HG02852 (cell line): ENCODE results near the gene NKTR.

Experiments used
- ATAC-seq: cut with Tn5 transposase; IDR thresholded peaks from one replicate; pipeline ENCODE4 v1.9.1; 2021; ENCODE audit warnings: mild to moderate bottlenecking, moderate library complexity; ENCODE audit not compliant: unreplicated experiment

Gene NKTR

GRCh38 chr3:42680271-42680670 is 79.8 kb downstream of the NKTR start:
- no peak for ATAC-seq

DNA sequence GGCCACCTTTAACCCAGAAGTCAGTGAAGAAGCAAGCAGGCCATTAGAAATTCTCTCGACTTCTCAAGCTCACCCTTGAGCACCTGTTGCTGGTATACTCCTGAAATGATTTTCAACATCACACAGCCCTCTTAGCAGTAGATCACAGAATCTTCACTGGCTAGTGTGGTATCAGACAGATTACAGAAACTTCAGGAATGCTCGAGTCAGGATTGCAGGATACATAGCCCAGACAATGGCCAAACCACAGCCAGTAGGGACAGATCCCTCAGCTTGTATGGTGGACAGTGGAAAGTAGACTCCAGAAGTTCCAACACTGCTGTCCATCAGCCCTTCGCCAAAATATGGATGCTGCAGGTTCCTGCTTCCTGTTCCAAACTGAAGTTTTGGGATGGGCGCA is 80.3 kb downstream of the NKTR start:
- no peak for ATAC-seq

- ATAC-seq = no peak
Measured at GRCh38 chr3:42681361-42682038, 81.0 kb downstream of the NKTR start.

GRCh38 chr3:42682301-42683070 is 82.0 kb downstream of the NKTR start:
- no peak for ATAC-seq

- no peak for ATAC-seq
Measured at GRCh38 chr3:42683875-42684598, 83.6 kb downstream of the NKTR start.

- no peak for ATAC-seq
Measured at GRCh38 chr3:42684632-42685362, 84.3 kb downstream of the NKTR start.

DNA sequence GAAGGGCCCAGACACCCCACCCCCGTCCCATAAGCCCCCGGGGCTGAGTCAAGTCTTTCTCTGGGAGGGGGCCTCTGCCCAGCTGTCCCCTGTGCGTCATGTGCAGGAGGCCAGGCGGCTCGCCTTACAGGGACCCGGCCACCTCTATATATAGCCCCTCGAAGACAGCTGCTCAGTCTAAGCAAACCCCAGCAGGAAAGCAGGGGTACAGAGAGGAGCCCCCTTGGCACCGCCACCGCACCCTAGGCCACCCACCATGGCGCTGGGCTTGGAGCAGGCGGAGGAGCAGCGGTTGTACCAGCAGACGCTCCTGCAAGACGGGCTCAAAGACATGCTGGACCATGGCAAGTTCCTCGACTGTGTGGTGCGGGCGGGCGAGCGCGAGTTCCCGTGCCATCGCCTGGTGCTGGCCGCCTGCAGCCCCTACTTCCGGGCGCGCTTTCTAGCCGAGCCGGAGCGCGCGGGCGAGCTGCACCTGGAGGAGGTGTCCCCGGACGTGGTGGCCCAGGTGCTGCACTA is 84.9 kb downstream of the NKTR start, which contains the start of gene KLHL40:
Gene KLHL40, plus strand, starts transcription at position 175 of the 519 bp plus-strand sequence. Its CDS starts 82 bp downstream, at position 257.
- ATAC-seq = no peak

DNA sequence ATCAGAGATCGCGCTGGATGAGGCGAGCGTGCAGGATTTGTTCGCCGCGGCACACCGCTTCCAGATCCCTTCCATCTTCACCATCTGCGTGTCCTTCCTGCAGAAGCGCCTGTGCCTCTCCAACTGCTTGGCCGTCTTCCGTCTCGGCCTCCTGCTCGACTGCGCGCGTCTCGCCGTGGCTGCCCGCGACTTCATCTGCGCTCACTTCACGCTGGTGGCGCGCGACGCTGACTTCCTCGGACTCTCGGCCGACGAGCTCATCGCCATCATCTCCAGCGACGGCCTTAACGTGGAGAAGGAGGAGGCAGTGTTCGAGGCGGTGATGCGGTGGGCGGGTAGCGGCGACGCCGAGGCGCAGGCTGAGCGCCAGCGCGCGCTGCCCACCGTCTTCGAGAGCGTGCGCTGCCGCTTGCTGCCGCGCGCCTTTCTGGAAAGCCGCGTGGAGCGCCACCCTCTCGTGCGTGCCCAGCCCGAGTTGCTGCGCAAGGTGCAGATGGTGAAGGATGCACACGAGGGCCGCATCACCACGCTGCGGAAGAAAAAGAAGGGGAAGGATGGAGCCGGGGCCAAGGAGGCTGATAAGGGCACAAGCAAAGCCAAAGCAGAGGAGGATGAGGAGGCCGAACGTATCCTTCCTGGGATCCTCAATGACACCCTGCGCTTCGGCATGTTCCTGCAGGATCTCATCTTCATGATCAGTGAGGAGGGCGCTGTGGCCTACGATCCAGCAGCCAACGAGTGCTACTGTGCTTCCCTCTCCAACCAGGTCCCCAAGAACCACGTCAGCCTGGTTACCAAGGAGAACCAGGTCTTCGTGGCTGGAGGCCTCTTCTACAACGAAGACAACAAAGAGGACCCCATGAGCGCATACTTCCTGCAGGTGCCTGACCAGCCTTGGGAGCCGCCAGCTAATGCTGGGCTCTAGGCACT is 85.7 kb downstream of the NKTR start:
- ATAC-seq = no peak

GRCh38 chr3:42686832-42687650 is 86.6 kb downstream of the NKTR start:
- no peak for ATAC-seq

- no peak for ATAC-seq
Measured at GRCh38 chr3:42688016-42688415, 87.5 kb downstream of the NKTR start.

- ATAC-seq = no peak
Measured at GRCh38 chr3:42688487-42689420, 88.3 kb downstream of the NKTR start.

GRCh38 chr3:42689421-42690014 is 89.0 kb downstream of the NKTR start:
- no peak for ATAC-seq

DNA sequence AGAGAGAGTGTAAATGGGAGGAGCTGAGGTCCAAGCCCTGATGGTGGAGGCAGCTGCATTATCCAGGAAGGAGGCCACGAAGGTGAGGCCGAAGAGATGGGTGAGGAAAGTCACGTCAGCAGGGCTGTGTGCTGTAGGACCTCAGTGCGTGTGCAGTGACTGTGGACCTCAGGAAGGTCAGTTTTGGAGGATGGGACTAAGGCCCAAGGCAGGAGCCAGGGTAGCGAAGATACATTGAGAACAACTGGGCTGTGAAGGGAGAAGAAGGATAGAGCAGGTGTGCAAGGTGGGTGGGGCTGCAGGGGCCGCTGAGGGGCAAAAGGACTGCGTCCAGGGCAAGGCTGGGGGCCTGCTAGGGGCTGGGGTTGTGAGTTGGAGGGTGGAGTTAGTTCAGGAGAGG is 89.7 kb downstream of the NKTR start:
- no peak for ATAC-seq

- no peak for ATAC-seq
Measured at GRCh38 chr3:42690766-42691680, 90.5 kb downstream of the NKTR start.

GRCh38 chr3:42691816-42692666 is 91.6 kb downstream of the NKTR start:
- ATAC-seq = no peak
